SW 1271 (cell line): ENCODE results near the gene UBAP2.
A peak's percentile ranks its signal among the peaks of the same experiment; 100 is the strongest.
"Not testable (repeated sequence)": the region's sequence is repeated elsewhere in the genome, so short reads cannot be mapped to it uniquely, and the experiment has no call there.

Experiments used
- DNase-seq, 2 experiments: peaks; one replicate each; lab custom pipeline; 2025; lab: John Stamatoyannopoulos, UW

UBAP2 gene

DNA sequence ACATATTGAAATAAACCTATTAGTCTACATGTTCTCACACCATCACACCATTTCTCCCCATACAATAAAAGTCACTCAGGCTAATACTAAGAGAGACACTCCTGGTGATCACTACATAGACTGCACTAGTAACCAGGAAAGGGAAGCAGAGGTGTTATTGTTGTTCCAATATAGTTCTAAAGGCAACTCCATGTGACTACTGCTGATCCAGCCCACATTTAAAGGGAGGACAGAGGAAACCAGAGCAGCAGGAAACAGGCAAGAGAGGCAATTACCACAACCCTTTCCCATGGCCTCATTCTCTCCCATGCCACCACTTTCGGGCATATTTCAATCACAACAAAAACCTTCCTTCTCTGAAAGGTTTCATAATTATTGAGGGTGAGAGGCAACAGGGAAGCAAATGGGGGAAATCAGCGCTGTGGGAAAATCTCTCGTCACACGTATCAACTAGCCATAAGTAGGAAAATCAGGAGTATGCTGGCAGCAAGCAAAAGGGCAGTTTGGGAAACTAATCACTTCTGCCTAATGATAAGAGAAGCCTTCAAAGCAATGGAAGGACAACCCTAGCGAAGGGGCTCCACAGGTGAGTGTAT lies 1.8 kb downstream of the UBAP2 start:
- peak in 1 of 2 experiments; percentile 12 for DNase-seq

DNA sequence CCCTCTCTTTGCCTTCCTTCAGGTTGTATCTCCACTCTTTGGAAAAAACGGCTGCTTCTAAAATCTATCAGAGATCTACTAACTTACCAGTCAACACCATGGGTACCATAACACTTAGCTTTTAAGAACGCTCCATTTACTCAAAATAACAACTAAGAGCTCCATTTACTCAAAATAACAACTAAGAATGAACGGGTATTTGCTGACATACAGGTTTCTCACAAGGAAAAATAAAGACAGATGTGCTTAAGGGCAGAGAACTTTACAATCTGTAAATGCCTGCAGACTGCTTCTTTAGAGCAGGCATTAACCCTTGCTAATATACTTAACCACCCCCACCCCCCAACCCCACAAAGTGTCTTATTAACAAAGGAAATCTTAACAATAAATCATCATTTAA lies 2.8 kb downstream of the UBAP2 start:
- no peak for DNase-seq

DNA sequence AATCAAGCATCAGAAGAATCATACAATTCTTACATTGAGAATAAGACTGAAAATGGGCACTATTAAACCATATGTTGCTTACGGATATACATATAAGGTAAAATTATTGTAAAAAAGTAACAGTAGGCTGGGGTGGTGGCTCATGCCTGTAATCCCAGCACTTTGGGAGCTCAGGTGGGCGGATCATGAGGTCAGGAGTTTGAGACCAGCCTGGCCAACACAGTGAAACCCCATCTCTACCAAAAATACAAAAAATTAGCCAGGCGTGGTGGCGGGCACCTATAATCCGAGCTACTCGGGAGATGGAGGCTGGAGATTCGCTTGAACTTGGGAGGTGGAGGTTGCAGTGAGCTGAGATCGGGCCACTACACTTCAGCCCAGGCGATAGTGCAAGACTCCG lies 6.6 kb downstream of the UBAP2 start:
- DNase-seq, result not testable (repeated sequence)

DNA sequence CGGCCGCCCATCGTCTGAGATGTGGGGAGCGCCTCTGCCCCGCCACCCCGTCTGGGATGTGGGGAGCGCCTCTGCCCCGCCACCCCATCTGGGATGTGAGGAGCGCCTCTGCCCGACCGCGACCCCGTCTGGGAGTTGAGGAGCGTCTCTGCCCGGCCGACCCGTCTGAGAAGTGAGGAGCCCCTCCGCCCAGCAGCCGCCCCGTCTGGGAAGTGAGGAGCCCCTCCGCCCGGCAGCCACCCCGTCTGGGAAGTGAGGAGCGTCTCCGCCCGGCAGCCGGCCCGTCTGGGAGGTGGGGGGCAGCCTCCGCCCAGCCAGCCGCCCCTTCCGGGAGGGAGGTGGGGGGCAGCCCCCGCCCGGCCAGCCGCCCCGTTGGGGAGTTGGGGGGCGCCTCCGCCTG lies 9.8 kb downstream of the UBAP2 start:
- not testable (repeated sequence) for DNase-seq

DNA sequence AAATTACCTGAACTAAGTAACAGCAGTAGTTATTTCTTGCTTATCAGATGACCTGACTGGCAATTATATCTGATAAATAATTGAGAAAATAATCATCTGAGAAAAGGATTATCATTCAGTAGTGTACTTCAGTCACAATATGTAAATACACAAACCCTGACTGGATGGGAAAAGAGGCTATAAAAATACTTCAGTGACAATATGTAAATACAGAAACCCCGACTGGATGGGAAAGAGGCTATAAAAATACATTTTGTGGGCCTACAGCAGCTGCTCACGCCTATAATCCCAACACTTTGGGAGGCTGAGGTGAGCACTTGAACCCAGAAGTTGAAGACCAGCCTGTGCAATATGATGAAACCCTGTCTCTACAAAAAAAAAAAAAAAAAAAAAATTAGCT lies 11.1 kb downstream of the UBAP2 start:
- DNase-seq, result no peak

DNA sequence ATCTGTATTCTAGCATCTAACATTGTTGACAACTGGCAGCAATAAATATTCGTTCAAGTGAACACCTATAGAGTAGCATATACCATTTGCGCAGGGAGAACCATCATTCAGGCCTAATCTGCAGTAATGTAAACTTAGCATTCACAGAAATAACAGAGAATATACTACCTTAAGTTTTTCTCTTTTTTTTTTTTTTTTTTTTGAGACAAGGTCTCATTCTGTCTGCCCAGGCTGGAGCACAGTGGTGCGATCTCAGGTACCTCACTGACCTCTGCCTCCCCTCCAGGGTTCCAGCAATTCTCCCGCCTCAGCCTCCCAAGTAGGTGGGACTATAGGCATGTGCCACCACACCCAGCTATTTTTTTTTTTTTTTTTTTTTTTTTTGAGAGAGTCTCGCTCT lies 12.1 kb downstream of the UBAP2 start:
- no peak for DNase-seq

DNA sequence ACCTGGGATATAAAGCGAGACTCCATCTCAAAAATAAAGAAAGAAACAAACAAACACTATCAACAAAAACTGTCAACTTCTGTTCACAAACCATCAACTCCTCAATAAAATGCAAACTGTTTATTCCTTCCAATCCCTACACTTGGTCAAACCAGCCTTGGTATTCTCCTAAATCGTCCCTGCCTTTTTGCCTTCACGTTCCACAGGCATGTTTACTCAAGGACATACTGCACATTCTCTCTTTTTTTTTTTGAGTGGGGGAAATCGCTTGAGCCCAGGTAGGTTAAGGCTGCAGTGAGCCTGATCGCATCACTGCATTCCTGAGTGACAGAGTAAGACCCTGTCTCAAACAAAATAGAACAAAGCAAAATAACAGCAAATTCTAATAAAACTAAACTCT lies 13.0 kb downstream of the UBAP2 start:
- no peak for DNase-seq

DNA sequence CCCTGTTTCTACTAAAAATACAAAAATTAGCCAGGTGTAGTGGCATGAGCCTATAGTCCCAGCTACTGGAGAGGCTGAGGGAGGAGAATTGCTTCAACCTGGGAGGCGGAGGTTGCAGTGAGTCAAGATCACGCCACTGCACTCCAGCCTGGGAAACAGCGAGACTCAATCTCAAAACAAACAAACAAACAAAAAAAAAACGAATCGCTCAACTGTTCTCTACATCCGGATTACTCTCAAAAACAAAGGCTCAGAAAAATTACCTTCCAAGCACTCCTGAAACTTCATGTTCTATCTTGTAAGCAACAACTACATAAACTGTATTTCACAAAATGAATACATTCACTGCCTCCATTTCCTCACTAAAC lies 14.0 kb downstream of the UBAP2 start:
- no peak for DNase-seq

DNA sequence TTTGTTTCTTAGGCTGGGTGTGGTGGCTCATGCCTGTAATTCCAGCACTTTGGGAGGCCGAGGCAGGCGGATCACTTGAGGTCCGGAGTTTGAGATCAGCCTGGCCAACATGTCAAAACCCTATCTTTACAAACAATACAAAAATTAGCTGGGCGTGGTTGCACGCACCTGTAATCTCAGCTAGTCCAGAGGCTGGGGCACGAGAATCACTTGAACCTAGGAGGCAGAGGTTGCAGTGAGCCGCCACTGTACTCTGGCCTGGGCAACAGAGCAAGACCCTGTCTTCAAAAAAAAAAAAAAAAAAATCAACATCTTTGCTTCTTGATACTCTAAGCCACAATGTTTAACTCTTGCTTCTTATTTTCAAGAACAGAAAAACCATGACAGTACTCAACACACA lies 16.1 kb downstream of the UBAP2 start:
- DNase-seq, result no peak

DNA sequence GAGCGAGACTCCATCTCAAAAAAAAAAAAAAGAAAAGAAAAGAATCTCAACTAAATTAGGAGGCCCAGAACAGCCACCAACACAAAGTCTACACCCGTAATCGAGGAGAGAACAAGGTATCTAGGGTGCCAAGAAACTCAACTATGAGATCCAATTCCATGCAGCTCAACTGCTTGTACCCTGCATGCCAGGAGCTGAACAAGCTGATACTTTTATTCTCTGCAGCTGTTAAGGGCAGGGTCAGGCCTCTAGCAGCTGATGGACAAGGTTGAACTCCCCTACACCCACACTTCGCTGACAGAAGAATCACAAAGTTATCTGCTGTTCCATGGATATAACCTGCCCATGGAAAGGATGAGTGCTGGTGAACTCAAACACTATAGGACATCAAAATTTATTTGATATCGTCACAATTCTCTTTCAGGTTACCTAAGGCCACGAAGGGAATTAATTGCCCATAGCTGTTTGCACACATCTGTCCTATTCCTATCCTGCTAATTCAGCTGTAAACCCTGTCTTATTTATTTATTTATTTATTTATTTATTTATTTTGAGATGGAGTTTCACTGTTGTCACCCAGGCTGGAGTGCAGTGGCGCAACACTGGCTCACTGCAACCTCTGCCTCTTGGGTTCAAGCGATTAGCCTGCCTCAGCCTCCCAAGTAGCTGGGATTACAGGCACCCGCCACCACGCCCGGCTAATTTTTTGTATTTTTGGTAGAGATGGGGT lies 20.7 kb downstream of the UBAP2 start:
- no peak for DNase-seq

DNA sequence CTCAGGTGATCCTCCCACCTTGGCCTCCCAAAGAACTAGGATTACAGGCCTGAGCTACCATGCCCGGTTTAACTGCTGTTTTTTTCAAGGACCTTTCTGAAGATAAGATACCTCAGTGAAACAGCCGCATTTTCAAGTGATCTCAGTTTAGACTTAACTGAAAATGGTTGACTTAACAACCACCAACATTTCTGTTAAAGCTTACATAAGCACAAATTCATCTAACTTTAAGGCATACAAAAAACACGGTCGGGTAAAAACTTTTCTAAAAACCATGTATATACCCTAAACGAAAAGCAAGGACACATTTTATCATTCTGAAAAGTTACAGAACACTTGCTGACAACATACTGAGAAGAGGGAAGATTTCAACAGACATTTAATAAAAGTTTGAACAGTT lies 22.9 kb downstream of the UBAP2 start:
- no peak for DNase-seq

DNA sequence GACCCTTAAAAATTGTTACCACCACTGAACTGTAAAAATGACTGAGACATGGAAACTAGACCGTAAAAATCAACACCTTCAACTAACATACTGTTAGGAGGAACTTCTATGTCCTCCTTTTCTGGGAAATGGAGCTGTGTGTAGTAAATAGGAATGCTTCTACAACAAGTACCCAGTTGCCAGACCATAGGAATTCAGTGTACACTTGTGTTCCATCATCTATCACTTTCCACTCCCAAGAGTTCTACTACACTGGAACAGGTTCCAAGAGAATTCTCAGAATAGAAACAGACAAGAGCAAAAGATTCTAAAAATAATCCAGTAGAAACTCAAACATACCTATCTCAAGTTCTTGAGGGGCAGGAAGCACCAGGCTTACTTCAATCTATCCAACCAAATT lies 23.6 kb downstream of the UBAP2 start:
- no peak for DNase-seq

DNA sequence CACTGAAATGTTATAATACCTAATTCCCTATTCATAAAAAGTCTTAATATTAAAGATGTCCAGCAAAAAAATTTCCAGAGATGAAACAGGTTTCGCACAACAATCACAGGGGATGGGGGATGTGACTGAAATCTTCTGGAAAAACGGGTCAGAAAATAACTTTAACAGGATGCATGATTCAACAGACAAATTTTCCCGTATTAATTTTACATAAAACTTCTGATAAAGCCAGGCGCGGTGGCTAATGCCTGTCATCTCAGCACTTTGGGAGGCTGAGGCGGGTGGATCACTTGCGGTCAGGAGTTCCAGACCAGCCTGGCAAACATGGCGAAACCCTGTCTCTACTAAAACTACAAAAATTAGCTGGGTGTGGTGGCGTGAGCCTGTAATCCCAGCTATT lies 24.2 kb downstream of the UBAP2 start:
- not testable (repeated sequence) for DNase-seq

DNA sequence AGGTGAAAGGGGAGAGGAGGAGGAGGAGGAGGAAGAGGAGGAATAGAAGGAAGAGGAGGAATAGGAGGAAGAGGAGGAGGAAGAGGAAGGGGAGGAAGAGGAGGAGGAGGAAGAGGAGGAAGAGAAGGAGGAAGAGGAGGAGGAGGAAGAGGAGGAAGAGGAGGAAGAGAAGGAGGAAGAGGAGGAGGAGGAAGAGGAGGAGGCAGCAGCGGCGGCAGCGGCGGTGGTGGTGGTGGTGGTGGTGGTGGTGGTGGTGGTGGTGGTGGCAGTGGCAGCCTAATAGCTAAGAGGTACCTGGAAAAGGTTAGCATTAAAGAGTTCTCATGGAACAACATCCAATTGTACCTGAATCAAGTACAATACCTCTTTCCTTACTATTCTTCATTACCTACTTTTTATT lies 32.5 kb downstream of the UBAP2 start:
- DNase-seq, result no peak

DNA sequence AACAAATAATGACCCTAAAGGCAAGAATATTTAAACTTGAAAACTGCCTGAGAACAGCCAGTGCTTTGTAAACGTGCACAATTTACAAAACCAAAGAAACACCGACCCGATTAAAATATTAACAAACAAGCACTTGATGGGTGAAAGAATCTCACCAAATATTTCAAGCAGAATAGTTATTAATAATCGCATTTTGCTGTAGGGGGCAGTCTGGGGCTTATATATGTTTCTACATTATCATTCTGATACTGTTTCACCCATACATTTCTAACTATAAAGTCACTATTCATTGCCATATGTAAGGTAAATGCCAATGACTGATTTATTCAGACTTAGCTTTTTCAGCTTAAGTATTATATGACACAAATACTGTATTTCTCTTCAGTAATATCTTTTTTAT lies 37.7 kb downstream of the UBAP2 start:
- DNase-seq, result no peak

DNA sequence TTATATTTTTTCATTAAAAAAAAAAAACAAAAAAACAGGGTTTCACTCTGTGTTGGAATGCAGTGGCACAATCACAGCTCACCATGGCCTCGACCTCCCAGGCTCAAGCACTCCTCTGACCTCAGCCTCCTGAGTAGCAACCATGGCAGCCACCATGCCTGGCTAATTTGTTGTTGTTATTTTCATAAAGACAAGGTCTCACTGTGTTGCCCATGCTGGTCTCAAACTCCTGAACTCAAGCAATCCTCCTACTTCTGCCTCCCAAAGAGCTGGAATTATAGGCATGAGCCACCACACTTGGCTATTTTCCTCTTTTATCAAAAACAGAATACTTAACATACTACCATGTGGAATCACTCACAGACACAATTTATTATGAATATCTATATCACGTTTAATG lies 46.7 kb downstream of the UBAP2 start:
- DNase-seq, result no peak

DNA sequence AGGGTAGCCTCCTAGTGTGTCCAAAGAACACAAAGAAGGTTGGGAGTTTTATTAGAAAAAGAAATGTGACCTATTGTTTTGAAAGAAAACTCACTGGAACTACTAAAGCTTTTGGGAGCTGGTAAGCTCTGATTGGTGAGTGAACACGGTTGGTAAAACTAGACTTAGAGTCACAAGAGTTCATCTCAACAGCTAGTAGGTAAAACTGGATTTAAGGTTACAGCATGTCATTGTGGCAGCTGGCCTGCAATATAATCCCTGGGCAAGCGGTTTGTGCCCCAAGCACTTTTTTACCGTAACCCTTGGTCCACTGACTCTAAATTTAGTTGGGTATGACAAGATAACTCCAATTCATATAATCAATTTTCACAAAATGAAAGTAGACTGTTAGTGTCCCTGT lies 47.4 kb downstream of the UBAP2 start:
- DNase-seq, result no peak

DNA sequence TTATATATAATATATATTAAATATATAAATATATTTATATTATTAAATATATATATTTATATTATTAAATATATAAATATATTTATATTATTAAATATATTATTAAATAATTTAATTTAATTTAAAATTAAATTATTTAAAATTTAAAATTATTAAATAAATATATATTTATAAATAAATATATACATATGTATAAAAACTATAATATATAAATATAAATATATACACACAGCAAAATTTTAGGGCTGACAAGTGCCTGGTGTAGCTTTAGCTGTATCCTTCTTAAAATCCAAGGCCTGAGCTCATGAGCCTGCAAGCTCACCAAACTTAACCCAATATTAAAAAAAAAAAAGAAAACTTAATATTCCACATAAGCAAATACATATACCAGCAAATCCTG lies 53.2 kb downstream of the UBAP2 start:
- no peak for DNase-seq

DNA sequence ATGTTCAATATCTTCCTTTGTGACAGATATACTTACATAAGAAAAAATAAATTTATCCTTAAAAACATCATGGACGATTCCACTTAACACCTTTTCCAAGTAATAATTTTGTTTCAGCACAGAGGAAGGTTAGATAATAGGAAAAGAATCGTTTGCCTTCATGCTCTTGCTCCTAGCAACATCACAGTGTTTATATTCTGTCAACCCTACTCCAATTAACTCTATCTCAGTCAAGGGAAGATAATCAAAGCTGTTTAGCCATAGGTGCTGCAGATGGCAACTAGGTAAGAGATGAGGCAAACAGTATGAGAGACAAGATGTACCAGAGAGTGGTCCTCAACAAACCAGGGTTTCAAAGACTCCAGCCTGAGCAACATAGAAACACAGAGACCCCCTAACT lies 55.6 kb downstream of the UBAP2 start:
- DNase-seq, result no peak

DNA sequence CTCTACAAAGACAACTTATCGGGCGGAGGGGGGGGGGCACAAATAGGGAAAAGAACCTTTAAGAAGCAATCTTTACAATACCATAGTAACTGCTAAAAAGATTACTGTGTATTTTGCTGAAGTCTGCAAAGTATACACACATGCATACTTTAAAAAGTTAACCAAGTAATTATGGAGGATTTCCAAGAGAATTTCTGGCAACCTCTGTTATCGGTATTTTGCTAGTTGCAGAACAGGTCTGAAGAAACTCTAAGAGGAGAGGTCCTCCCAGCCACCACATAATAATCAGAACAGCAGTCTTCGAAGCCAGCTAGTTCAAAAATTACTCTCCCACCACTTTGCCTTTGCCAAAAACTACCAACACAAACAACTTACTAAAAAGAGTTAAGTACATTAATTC lies 56.1 kb downstream of the UBAP2 start:
- DNase-seq, result no peak

DNA sequence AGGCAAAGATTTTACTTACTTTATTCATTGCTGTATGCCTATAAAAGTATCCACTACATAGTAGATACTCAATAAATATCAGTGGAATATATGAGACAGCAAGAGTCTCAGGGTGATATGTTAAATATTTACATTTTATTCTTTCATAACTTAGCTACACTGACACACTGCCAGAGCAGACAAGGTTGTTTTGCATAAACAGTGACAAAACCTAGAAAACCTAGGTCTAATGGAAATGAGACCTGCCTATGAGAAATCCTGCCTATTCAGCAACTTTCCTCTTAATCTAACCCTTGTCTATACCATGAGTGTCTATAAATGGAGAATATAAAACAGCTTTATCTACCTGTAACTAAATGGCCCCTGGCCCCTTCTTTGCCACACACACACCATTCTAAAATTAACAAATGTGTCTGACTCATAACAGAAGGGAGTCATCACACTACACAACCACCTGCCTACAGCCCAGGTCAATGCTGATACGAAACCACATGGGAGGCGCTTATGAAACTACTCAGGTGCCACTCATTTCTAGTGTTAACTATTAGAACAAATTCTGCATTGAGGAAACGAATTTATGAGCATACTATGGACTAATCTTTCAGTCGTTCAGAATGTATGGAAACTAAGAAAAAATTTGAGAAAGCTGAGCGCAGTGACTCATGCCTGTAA lies 60.3 kb downstream of the UBAP2 start:
- no peak for DNase-seq

DNA sequence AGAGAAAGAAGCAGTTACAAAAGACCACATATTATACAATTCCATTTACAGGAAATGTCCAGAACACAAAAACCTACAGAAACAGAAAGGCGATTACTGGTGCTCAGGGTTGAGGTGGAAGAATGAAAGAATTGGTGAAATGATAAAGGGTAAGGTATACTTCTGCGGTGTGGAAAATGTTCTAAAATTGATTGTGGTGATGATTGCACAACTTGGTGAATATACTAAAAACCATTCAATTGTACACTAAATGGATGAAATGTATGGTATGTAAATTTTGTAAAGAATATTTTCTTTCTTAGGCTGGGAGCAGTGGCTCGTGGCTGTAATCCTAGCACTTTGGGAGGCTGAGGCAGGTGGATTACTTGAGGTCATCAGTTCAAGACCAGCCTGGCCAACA lies 72.3 kb downstream of the UBAP2 start:
- no peak for DNase-seq

DNA sequence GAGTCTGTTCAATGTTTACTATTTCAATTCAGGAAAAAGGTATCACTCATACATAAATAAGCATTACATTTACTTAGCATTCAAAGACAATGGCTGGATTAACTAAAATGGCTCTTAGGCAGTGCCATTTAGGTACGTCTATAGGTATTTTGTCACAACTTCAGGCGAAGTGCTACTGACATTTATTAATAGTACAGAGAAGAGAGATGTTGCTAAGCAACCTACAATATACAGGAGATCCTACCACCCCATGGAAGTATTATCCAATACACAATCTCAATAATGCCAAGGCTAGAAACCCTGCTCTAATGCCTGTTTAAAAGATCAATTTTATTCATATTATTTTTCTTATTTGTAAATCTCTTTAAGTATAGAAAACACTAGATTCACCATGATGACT lies 76.0 kb downstream of the UBAP2 start:
- no peak for DNase-seq
